A549 (cell line): Measurements from ENCODE around the gene CLDN2. TPM values are rescaled to one million over a fixed set of nuclear protein-coding genes. Genes with fewer than 3 reads are reported as not detected.

Experiments used
- ATAC-seq, 2 experiments: fragments of 200-7000 bp in 1 of 2; fragments of >200 bp in 1 of 2; cut with Nextera tagmentation in 1 of 2; cut with Tn5 transposase in 1 of 2; 3 replicates each; pipeline versions ENCODE4 v1.8.0 to v1.9.1; 2018 to 2020; ENCODE audit warnings: mild to moderate bottlenecking in 1 of 2, moderate library complexity in 1 of 2
- CTCF ChIA-PET: fragments of 300-600 bp; sonication (Branson Sonifier 250); formaldehyde crosslinking; extraction: SDS; loops from one replicate; lab custom pipeline; 2021; ENCODE audit warnings: antibody characterized with exemption, inconsistent platforms; lab: Yijun Ruan, JAX
- POLR2A ChIA-PET: fragments of 350-600 bp; formaldehyde crosslinking; extraction: SDS; loops from one replicate; lab custom pipeline; 2021; ENCODE audit warnings: antibody characterized with exemption, inconsistent platforms; lab: Yijun Ruan, JAX
- DNase-seq, 2 experiments: peaks; one replicate each; pipeline versions ENCODE4 v3.0.0 to v3.0.0-alpha.2; 2011 to 2016; ENCODE audit warnings: low read depth in 1 of 2, low spot score in 1 of 2
- FAIRE-seq: peaks from 2 replicates; lab custom pipeline; 2011; peaks lifted over from hg19 to GRCh38; lab: Jason Lieb, UNC
- H3K27ac ChIP-seq, 2 experiments: fragments of >200 bp; sonication (Bioruptor Twin); formaldehyde crosslinking; 3 replicates each; pipeline ENCODE4 v1.5.1; 2016 to 2017
- H3K4me1 ChIP-seq: fragments of >200 bp; sonication (Bioruptor Twin); formaldehyde crosslinking; 3 replicates; pipeline ENCODE4 v1.6.1; 2016
- H3K4me2 ChIP-seq: fragments of >200 bp; sonication (Bioruptor Twin); formaldehyde crosslinking; 3 replicates; pipeline ENCODE4 v1.6.1; 2016
- H3K4me3 ChIP-seq: fragments of >200 bp; sonication (Bioruptor Twin); formaldehyde crosslinking; 3 replicates; pipeline ENCODE4 v1.5.1; 2016
- H3K9me3 ChIP-seq: fragments of >200 bp; sonication (Bioruptor Twin); formaldehyde crosslinking; 3 replicates; pipeline ENCODE4 v1.6.1; 2016
- BHLHE40 ChIP-seq: IDR thresholded peaks from 2 replicates; pipeline ENCODE4 v1.6.1; 2012; ENCODE audit warnings: low read depth, low read length, inconsistent platforms
- CBX8 ChIP-seq: fragments of 200-600 bp; sonication (generic); IDR thresholded peaks from 2 replicates; pipeline ENCODE4 v1.6.1; 2016
- CHD2 ChIP-seq: fragments of 150-350 bp; IDR thresholded peaks from 2 replicates; pipeline ENCODE4 v1.6.1; 2014; ENCODE audit warnings: low read length; ENCODE audit not compliant: partially characterized antibody
- CTCF ChIP-seq: fragments of >200 bp; sonication (Bioruptor Twin); formaldehyde crosslinking; IDR thresholded peaks from 3 replicates; pipeline ENCODE4 v1.5.1; 2016
- EHF ChIP-seq: fragments of 250-450 bp; sonication (Bioruptor Pico); IDR thresholded peaks from 2 replicates; pipeline ENCODE4 v1.5.0; 2020; ENCODE audit warnings: mild to moderate bottlenecking
- ESRRA ChIP-seq: fragments of 150-350 bp; IDR thresholded peaks from 2 replicates; pipeline ENCODE4 v1.6.1; 2014; ENCODE audit warnings: mild to moderate bottlenecking, low read length, borderline replicate concordance
- HES2 ChIP-seq: fragments of >200 bp; sonication (Bioruptor Twin); formaldehyde crosslinking; IDR thresholded peaks from 2 replicates; pipeline ENCODE4 v1.6.1; 2016
- HOXB13 ChIP-seq: fragments of 250-450 bp; sonication (Bioruptor Pico); IDR thresholded peaks from 2 replicates; pipeline ENCODE4 v1.5.0; 2020; ENCODE audit warnings: low read depth, mild to moderate bottlenecking, moderate library complexity
- JUN ChIP-seq, 2 experiments: fragments of >200 bp; sonication (Bioruptor Twin); formaldehyde crosslinking; IDR thresholded peaks; 2 replicates in 1 of 2; 3 replicates in 1 of 2; pipeline ENCODE4 v1.6.1; 2016 to 2017
- KDM1A ChIP-seq: fragments of 200-600 bp; sonication (generic); IDR thresholded peaks from 2 replicates; pipeline ENCODE4 v1.6.1; 2016; ENCODE audit warnings: low read depth, mild to moderate bottlenecking
- KDM5A ChIP-seq: fragments of 200-600 bp; sonication (generic); IDR thresholded peaks from 2 replicates; pipeline ENCODE4 v1.6.1; 2016; ENCODE audit warnings: antibody characterized with exemption, mild to moderate bottlenecking
- MAFK ChIP-seq: fragments of 450-650 bp; IDR thresholded peaks from 2 replicates; pipeline ENCODE4 v1.6.1; 2014; ENCODE audit not compliant: partially characterized antibody
- MAZ ChIP-seq: fragments of 150-350 bp; IDR thresholded peaks from 2 replicates; pipeline ENCODE4 v1.6.1; 2014; ENCODE audit warnings: antibody characterized with exemption, low read depth, low read length, borderline replicate concordance
- NR3C1 ChIP-seq: fragments of >200 bp; sonication (Bioruptor Twin); formaldehyde crosslinking; IDR thresholded peaks from 3 replicates; pipeline ENCODE4 v1.6.1; 2017
- PHF8 ChIP-seq: fragments of 200-600 bp; sonication (generic); IDR thresholded peaks from 2 replicates; pipeline ENCODE4 v1.6.1; 2016; ENCODE audit warnings: low read depth, mild to moderate bottlenecking, antibody characterized with exemption, moderate library complexity, borderline replicate concordance
- POLR2A ChIP-seq: IDR thresholded peaks from 2 replicates; pipeline ENCODE4 v1.6.1; 2012; ENCODE audit warnings: mild to moderate bottlenecking, low read length
- POLR2AphosphoS2 ChIP-seq: conservative IDR thresholded peaks from 2 replicates; pipeline ENCODE4 v1.6.1; 2012; ENCODE audit warnings: low read length, improper control_type of control experiment, inconsistent platforms
- RAD21 ChIP-seq, 2 experiments: fragments of >200 bp in 1 of 2; sonication (Bioruptor Twin) in 1 of 2; formaldehyde crosslinking in 1 of 2; IDR thresholded peaks in 1 of 2; conservative IDR thresholded peaks in 1 of 2; 2 replicates in 1 of 2; 3 replicates in 1 of 2; pipeline ENCODE4 v1.6.1; 2012 to 2018; ENCODE audit warnings: inconsistent platforms in 1 of 2
- RCOR1 ChIP-seq: fragments of 150-350 bp; IDR thresholded peaks from 2 replicates; pipeline ENCODE4 v1.6.1; 2014; ENCODE audit warnings: antibody characterized with exemption, low read length, low read depth
- REST ChIP-seq: fragments of 200-600 bp; sonication (generic); IDR thresholded peaks from 2 replicates; pipeline ENCODE4 v1.6.1; 2016; ENCODE audit warnings: antibody characterized with exemption, mild to moderate bottlenecking, moderate library complexity
- SMC3 ChIP-seq: fragments of >200 bp; sonication (Bioruptor Twin); formaldehyde crosslinking; IDR thresholded peaks from 3 replicates; pipeline ENCODE4 v1.6.1; 2018; ENCODE audit warnings: inconsistent platforms
- ZFP36 ChIP-seq: fragments of 450-650 bp; IDR thresholded peaks from 2 replicates; pipeline ENCODE4 v1.6.1; 2014; ENCODE audit warnings: borderline replicate concordance; ENCODE audit not compliant: partially characterized antibody
- ZSCAN20 ChIP-seq: fragments of 250-450 bp; sonication (Bioruptor Pico); IDR thresholded peaks from 2 replicates; pipeline ENCODE4 v1.8.0; 2022; ENCODE audit warnings: mild to moderate bottlenecking, moderate library complexity
- WGBS: methylation state at CpG from one replicate; pipeline ENCODE4 v1.1.6; 2017; ENCODE audit errors: missing lambda C conversion rate; 5-methylcytosine and 5-hydroxymethylcytosine counted together
- polyA plus RNA-seq, 4 experiments: library from polyadenylated mRNA; depleted of rRNA in 3 of 4; stranded (reverse); fragments of >200 nt; fragmentation: RNase III in 1 of 4; extraction: RNeasy Plus Mini Kit Qiagen cat#74134 plus additional on column Dnase treatment in 1 of 4; gene quantifications; 2 replicates in 3 of 4; 3 replicates in 1 of 4; pipeline ENCODE4 v1.2.3, GENCODE V29; 2011 to 2017
- TF ChIP-seq, protein P1 (sequence below): fragments of 250-450 bp; sonication (Bioruptor Pico); IDR thresholded peaks from 2 replicates; pipeline ENCODE4 v1.5.0; 2021; ENCODE audit warnings: mild to moderate bottlenecking, moderate library complexity, borderline replicate concordance
- TF ChIP-seq, protein P2 (sequence below): IDR thresholded peaks from 2 replicates; pipeline ENCODE4 v1.6.1; 2012; ENCODE audit warnings: low read depth, borderline replicate concordance
- TF ChIP-seq, protein P3 (sequence below): fragments of 250-450 bp; sonication (Bioruptor Pico); IDR thresholded peaks from 2 replicates; pipeline ENCODE4 v1.5.0; 2020; ENCODE audit warnings: low read depth, mild to moderate bottlenecking, moderate library complexity

The CLDN2 gene
- polyA plus RNA-seq, 2 of the 4 experiments (the other 2 are of a cell fraction): 28.1 to 28.6 TPM

- Histone ChIP-seq H3K4me2 (peak overlapping the region; percentile 27; the same call in 2 of the 3 replicates), H3K9me3 (no peaks in the 10 kb centered on the region), H3K4me1 (peaks cover 91% of the 10 kb centered on the region), H3K27ac (peak overlapping the region; percentile 88 to 94), H3K4me3 (no peak overlapping the region)
- POLR2A ChIA-PET: no interaction called here
- WGBS: 6% methylated on average over 1 of the region's 1 CpG
- peak; percentile 77 for FAIRE-seq
- CTCF ChIA-PET: interaction anchor here (0.7 to 7.2 kb wide), 8 partner anchors 11 to 59 kb away, joined by 3 to 57 read pairs (median 4); no protein-coding TSS in a partner anchor
- ATAC-seq: no peak; a peak in 1 of 6 replicates
- no peak for TF ChIP-seq HES2
- TF ChIP-seq, protein P1, sequence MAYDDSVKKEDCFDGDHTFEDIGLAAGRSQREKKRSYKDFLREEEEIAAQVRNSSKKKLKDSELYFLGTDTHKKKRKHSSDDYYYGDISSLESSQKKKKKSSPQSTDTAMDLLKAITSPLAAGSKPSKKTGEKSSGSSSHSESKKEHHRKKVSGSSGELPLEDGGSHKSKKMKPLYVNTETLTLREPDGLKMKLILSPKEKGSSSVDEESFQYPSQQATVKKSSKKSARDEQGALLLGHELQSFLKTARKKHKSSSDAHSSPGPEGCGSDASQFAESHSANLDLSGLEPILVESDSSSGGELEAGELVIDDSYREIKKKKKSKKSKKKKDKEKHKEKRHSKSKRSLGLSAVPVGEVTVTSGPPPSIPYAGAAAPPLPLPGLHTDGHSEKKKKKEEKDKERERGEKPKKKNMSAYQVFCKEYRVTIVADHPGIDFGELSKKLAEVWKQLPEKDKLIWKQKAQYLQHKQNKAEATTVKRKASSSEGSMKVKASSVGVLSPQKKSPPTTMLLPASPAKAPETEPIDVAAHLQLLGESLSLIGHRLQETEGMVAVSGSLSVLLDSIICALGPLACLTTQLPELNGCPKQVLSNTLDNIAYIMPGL (CRISPR knock-in tag): no peak
- no peak for TF ChIP-seq REST
- TF ChIP-seq POLR2AphosphoS2: no peak
- TF ChIP-seq CTCF: peak; percentile 60
- no peak for TF ChIP-seq ZSCAN20 (CRISPR knock-in tag)
- no peak for TF ChIP-seq BHLHE40
- no peak for TF ChIP-seq POLR2A
- no peak for TF ChIP-seq EHF (CRISPR knock-in tag)
- peak; percentile 42 to 57; a peak in 4 of 5 replicates for TF ChIP-seq RAD21 (conservative IDR thresholded peaks at IDR 0.05 in 1 of 2, IDR thresholded peaks at IDR 0.05 in 1 of 2)
- no peak for TF ChIP-seq MAFK
- no peak for TF ChIP-seq CHD2
- TF ChIP-seq ESRRA: no peak
- no peak for TF ChIP-seq MAZ
- TF ChIP-seq PHF8: no peak
- no peak for TF ChIP-seq RCOR1
- TF ChIP-seq SMC3: peak; percentile 64
- peak in 1 of 2 experiments; percentile 32 for DNase-seq
Observed at GRCh38 chrX:106952988-106953387, 32.8 kb downstream of the CLDN2 start.

GRCh38 chrX:106954041-106954440 lies 33.8 kb downstream of the CLDN2 start:
- POLR2A ChIA-PET: no interaction called here
- ATAC-seq (no peak), DNase-seq (no peak), FAIRE-seq (peak; percentile 70)
- Histone ChIP-seq H3K4me1 (peaks cover 92% of the 10 kb centered on the region), H3K27ac (peak overlapping the region; percentile 88 to 94), H3K4me3 (no peak overlapping the region), H3K9me3 (no peaks in the 10 kb centered on the region), H3K4me2 (peak overlapping the region; percentile 84)
- CTCF ChIA-PET: interaction anchor here (0.7 to 7.2 kb wide), 6 partner anchors 17 to 60 kb away, joined by 3 to 57 read pairs (median 3); no protein-coding TSS in a partner anchor
- 89% methylated on average over 4 of the region's 4 CpGs for WGBS
- TF ChIP-seq, protein P2, sequence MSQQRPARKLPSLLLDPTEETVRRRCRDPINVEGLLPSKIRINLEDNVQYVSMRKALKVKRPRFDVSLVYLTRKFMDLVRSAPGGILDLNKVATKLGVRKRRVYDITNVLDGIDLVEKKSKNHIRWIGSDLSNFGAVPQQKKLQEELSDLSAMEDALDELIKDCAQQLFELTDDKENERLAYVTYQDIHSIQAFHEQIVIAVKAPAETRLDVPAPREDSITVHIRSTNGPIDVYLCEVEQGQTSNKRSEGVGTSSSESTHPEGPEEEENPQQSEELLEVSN: no peak
- TF ChIP-seq KDM1A (no peak), JUN (IDR thresholded peaks at IDR 0.05) (no peak), HOXB13 (no peak), CBX8 (no peak), NR3C1 (no peak), ZFP36 (no peak), KDM5A (no peak), CHD2 (no peak)
- TF ChIP-seq, protein P1 (CRISPR knock-in tag): no peak
- TF ChIP-seq, protein P3, sequence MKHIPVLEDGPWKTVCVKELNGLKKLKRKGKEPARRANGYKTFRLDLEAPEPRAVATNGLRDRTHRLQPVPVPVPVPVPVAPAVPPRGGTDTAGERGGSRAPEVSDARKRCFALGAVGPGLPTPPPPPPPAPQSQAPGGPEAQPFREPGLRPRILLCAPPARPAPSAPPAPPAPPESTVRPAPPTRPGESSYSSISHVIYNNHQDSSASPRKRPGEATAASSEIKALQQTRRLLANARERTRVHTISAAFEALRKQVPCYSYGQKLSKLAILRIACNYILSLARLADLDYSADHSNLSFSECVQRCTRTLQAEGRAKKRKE (CRISPR knock-in tag): no peak
